Stimulated activated CD4-positive, alpha-beta T cell treated with anti-CD3 and anti-CD28 coated beads, Interleukin-1b, Interleukin-23, amount 100 ng/mL, for 4 hours (primary cell): ENCODE measurements around the gene TRDMT1.
A peak's percentile ranks its signal among the peaks of the same experiment; 100 is the strongest.

Experiments used
- DNase-seq, 2 donors: peaks; one replicate each; pipeline ENCODE4 v3.0.0-alpha.2; 2020; ENCODE audit warnings: low read depth in 2 of 2

Gene TRDMT1

GRCh38 chr10:17176091-17176490, 25.4 kb downstream of the TRDMT1 start:
- no peak for DNase-seq

DNA sequence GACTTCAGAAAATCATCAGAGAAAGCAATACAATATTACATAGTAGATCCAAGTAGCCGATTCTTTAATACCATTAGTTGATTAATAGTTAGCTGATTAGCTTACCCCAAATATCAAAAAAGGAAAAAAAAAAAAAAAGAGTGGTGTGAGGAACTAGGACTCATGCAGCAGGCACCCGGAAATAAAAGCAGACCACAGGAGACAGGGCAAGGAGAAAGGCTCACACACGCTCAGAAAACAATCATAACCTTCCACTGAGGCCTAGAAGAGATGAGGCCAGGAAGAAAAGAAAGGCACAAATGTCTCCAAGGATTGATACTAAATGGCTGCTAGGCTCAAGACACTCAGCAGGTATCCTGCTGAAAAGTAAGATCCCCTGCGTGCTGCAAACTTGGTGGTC, 25.9 kb downstream of the TRDMT1 start:
- DNase-seq = no peak

DNA sequence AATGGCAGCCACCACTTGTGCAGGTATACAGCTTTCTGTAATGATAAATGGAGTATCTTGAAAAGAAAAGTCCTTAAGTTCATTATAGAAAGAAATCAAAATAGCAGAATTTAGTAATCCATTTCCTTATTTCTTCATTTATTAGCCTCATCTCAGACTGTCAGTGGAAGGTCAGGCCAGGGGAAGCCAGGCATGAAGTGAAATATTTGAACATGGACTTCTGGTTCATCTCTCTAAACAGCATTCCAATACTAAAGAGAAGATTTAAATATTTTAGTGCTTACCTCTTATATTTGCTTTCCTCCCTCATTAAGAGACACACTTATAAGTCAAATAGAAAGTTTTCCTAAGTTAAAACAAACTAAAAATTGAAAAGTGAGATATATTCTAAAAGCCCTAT, 26.8 kb downstream of the TRDMT1 start:
- no peak for DNase-seq

DNA sequence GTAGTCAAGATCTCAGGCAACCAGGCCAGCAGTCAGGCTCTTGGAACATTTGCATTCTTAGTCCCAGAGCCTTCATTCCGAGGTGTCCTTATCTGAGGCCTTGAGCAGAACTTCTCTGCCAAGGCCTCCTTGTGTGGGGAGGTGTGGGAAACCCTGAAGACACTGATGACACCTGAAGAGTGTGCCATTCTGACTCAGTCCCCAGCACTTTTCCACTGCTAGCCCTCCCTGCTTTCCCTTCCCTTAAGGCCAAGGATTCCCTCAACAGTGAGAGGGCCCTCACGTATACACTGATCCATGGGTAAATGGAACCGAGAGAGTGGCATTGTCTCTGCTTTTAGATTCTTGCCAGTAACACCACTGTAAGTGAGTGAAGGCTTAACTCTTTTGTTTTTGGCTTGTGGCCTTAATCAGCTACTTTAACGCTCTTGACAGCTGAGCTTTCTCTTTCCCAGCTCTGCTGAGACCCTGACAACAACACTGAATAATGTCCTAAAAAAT, 30.3 kb downstream of the TRDMT1 start:
- no peak for DNase-seq

DNA sequence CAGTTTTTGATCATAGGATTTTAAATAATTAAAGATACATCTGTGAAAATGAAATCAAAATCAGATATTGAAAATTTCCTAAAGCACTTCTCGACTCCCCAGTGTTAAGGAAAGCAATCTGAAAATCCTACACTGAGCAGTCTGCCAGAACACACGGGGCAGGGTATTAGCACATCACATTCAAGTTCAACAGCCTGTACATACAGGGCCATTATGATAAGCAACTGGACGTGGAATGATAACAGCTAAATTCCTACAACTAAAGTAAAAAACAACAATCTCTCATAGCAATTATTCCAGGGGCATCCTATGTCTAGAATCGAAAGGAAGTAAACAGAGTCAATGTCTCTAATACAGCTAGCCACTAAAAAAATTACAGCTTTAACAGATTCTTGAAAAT, 31.7 kb downstream of the TRDMT1 start:
- DNase-seq = no peak

GRCh38 chr10:17166699-17167098, 34.8 kb downstream of the TRDMT1 start:
- no peak for DNase-seq

- no peak for DNase-seq
Observed at GRCh38 chr10:17162828-17163227, 38.6 kb downstream of the TRDMT1 start.

GRCh38 chr10:17161775-17162174, 39.7 kb downstream of the TRDMT1 start:
- DNase-seq = no peak

DNA sequence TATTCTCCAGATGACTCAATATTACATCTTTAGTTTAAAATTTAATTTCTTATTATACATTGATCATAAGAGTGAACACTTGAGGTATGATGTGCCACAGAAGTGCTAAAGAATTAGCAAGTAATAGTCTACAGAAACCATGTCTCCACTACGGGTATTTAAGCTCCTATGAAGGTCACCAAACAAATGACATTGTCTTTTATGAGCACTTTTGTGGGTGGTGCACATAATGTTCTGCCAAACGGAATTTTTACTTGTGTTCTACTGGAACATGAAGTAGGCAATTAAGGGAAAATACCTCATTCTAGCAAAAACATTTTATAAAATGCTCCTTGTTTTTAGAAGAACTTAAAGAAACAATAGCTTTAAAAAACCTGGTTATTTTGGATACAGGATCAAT, 44.4 kb downstream of the TRDMT1 start:
- DNase-seq = no peak

DNA sequence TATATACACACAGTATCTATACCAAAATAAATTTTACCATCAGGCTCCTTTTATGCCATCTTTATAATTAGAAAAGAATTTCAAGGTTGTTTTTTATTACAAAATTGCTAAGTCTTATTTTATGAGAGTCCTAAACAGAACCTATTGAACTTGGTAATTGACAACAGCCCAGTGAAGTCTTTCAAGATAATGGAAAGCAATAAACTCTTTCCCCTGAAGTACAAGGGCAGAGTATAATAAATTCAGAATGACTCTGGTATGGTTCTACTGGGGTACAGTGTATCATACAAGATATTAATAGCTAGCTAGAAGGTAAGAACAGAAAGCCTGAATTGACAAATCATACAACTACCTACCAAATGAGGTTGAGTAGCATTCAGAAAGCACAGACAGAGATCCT, 45.6 kb downstream of the TRDMT1 start:
- DNase-seq = no peak

DNA sequence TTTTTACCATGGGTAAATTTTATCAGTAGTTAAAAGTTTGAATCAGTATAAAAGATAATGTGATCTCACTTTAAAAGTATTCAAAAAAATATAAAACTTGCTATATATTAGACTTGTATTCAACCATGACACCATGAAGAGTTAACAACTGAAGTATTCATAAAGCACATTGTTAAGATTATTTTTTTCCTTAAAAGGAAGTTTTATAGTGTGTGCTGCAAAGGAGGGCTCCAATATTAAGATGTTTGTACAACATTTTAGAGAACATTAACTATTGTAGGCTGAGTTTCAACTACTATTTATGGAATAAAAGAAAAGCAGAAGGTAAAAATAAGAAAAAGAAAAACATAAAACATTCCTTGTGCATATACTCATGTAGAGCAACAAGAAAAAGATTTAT, 47.4 kb downstream of the TRDMT1 start:
- DNase-seq = no peak

DNA sequence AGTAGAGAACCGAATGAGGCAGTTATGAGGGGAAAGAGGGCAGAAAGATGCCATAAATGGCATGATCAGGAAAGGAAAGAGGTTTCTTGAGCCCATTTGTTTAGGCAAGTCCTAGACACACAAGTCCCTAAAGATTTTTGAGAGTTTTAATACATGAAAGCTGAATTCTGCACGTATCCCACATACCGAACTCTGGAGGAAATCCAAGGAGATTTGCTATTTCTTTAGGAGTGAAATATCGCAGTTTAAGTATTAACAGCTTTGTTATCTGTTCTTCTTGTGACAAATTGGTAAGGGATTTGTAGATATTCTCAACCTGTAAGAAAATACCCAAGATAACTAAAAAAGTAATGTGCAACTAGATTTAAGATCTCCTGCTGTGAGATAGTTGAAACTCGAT, 48.2 kb downstream of the TRDMT1 start:
- DNase-seq = no peak

DNA sequence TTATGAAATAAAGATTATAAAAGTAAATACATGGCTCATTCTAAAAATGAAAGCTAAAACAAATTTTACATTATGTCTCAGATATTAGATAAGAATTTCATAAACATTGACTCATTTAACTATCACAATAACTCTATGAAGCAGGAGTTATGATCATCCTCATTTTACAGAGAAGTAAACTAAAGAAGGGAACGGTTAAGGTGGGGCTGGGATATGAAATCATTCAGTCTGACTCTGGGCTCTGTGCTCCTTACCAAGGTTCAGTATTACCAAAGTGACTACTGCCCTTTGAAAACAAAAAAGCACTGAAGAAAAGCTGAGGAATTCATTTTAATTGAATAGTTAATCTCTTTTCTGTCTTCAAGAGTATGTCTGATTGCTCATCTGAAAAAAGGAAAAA, 49.8 kb downstream of the TRDMT1 start:
- no peak for DNase-seq

DNA sequence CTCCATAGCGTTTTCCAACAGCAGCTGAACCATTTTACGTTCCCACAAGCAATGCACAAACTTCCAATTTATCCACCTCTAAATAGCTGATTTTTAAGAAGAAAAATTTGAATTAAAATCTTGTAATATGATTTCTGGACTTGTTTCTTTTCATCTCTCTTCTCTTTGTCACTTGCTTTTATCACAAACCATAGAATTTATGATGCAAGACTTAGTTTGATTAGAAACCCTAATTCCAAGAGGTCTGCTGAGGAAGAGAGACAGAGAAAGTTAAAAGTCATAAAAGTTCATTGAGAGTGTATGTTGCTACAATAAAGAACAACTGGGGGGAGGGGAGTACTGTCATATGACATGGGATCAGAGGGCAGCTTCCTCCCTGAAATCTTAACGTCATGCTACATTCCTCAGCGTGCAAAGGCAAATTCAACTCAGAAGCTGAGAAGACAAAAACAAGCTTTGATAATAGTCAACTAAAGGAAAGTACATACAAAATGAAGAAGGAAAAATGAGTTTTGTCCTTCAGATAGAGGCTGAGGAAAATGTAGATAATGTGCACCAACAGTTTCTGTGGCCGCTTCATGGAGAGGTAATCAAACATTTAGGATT, 53.5 kb downstream of the TRDMT1 start:
- no peak for DNase-seq

- DNase-seq = no peak
Observed at GRCh38 chr10:17146892-17147291, 54.6 kb downstream of the TRDMT1 start.

GRCh38 chr10:17145239-17145638, 56.2 kb downstream of the TRDMT1 start:
- no peak for DNase-seq

DNA sequence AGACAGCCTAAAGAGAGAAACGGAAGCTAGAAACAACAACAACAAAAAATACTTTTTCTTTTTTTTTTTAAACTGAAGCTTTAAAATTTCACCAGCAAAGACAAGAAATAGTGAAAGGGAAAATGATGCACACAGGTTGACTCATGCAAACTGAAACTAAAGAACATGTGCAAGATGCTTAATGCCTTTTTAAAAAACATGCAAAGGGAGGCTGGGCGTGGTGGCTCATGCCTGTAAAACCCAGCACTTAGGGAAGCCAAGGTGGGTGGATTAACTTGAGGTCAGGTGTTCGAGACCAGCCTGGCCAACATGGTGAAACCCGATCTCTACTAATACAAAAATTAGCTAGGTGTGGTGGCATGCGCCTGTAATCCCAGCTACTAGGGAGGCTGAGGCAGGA, 56.7 kb downstream of the TRDMT1 start:
- peak; percentile 26 to 37 for DNase-seq

DNA sequence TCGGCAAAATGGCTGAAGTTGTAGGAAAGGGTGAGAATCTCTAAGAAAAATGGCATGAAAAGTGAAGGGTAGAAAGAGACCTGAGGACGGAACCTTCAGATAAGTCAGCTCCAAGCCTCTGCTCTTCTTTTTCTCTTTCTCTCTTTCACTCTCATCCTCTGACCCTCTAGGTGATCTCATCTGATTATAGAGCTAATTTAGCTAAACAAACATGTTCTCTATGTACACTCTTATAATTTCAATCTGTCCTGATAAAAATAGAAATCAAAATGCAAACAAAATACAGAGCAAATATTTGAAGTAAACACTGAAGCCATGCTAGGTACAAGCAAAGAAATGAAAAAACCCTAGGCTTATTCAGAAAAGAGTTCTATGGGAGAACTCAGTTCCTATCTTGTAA, 57.4 kb downstream of the TRDMT1 start:
- no peak for DNase-seq

- no peak for DNase-seq
Observed at GRCh38 chr10:17143055-17143690, 58.3 kb downstream of the TRDMT1 start.

DNA sequence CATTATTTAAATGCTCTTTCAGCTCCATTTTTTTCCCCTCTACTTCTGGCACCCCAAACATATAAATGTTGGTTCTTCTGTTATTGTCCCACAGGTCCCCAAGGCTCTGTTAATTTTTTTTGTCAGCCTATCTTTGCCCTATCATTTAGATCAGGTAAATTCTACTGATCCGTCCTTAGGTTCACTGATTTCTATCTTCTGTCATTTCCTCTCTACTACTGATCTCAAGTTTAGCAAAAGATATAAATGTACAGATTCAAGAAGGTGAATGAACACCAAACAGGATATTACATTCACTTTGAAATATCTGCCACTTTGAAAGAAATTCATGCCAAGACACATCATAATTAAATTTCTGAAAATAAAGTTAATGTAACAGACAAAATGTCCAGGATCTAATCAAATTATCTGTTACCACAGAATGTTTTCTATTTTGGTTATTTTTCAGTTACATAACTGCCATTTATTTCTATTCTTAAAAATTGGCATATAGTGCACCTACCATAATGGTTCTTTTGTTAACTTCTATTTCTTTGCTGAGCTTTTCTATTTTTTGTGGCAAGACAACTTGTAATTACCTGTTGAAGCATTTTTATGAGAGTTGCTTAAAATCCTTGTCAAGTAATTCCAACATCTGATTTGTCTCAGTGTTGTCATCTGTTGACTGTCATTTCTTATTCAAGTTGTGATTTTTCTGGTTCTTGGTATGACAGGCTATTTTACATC, 59.8 kb downstream of the TRDMT1 start:
- no peak for DNase-seq

GRCh38 chr10:17140386-17140761, 61.1 kb downstream of the TRDMT1 start:
- DNase-seq = no peak

DNA sequence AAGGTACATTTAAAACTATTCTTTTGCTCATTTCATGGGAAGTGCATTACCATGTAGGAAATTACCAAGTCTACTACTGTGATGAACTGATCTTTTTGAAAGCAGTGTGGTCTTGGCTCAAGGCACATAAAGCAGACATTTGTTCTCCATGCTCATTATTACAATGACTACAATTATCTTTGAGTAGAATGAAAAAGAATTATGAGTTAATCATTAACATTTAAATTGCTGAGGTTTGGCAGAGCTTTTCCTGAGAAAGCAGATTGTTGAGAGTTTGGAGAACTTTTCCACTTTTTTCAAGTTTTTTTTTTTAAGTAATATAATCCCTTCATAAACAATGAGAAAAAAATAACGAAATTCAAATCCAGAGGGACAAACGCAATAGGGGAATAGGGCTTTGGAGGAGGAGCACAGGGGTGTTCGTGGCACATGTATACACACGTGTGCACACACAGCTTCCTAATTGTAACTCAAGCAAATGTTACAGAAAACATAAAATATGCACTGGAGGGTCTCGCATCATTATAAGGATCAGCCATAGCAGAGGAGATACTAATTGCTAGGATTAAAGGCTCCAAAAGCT, 62.9 kb downstream of the TRDMT1 start:
- no peak for DNase-seq

DNA sequence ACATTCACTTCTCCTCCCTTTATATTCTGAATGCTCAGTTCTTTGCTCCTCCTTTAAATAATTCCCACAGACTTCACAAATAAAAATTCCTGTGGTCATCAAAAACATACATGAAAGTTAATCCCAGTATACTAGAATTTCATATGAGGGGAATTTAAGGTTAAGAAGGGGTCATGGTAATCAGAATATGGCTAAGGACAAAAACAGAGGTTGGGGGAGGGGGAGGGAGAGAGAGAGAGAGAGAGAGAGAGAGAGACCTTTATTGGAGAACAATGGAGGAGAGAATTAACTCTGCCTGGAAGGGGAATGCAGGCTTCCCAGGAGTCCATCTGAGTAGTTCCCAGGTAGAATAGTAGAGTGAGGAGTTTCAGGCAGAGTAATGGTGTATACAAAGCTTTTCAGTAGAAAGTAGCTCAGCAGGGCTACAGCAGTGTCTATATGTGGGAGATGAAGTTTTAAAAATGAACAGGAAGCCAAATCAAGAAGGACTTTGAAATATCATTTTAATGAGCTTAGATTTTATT, 66.7 kb downstream of the TRDMT1 start:
- DNase-seq = no peak
